SH-SY5Y (cell line): ENCODE measurements around the gene PARD6G.

Experiments used
- GATA2 ChIP-seq: IDR thresholded peaks from 2 replicates; pipeline ENCODE4 v1.6.1; 2011; ENCODE audit warnings: mild to moderate bottlenecking, low read depth, low read length
- GATA3 ChIP-seq: IDR thresholded peaks from 2 replicates; pipeline ENCODE4 v1.6.1; 2011; ENCODE audit warnings: low read depth, mild to moderate bottlenecking, low read length, moderate library complexity

The PARD6G gene

GRCh38 chr18:80229766-80230745 lies 17.3 kb downstream of the PARD6G start:
- TF ChIP-seq GATA3 = no peak
- TF ChIP-seq GATA2 = no peak

GRCh38 chr18:80229363-80229762 lies 18.0 kb downstream of the PARD6G start:
- TF ChIP-seq GATA3 = no peak
- TF ChIP-seq GATA2 = no peak

GRCh38 chr18:80228051-80228848 lies 19.1 kb downstream of the PARD6G start:
- TF ChIP-seq GATA3 = no peak

- no peak for TF ChIP-seq GATA2
- TF ChIP-seq GATA3 = no peak
These were observed 19.8 kb downstream of the PARD6G start for GRCh38 chr18:80227472-80227871.

- TF ChIP-seq GATA3 (no peak), GATA2 (no peak)
These were observed 21.6 kb downstream of the PARD6G start for GRCh38 chr18:80225685-80226084.

- no peak for TF ChIP-seq GATA2
- no peak for TF ChIP-seq GATA3
These were observed 23.6 kb downstream of the PARD6G start for GRCh38 chr18:80223581-80224148.

GRCh38 chr18:80218341-80219227 lies 28.7 kb downstream of the PARD6G start:
- TF ChIP-seq GATA3 (no peak), GATA2 (no peak)

- TF ChIP-seq GATA3 (no peak), GATA2 (no peak)
These were observed 34.1 kb downstream of the PARD6G start for GRCh38 chr18:80213182-80213581.

GRCh38 chr18:80210312-80211083 lies 36.8 kb downstream of the PARD6G start:
- TF ChIP-seq GATA2 = no peak
- no peak for TF ChIP-seq GATA3

- no peak for TF ChIP-seq GATA3
- no peak for TF ChIP-seq GATA2
These were observed 38.7 kb downstream of the PARD6G start for GRCh38 chr18:80208620-80209019.

- TF ChIP-seq GATA2 = no peak
- TF ChIP-seq GATA3 = no peak
These were observed 42.0 kb downstream of the PARD6G start for GRCh38 chr18:80205294-80205693.

- TF ChIP-seq GATA2 (no peak), GATA3 (no peak)
These were observed 43.2 kb downstream of the PARD6G start for GRCh38 chr18:80204142-80204541.

- TF ChIP-seq GATA3 (no peak), GATA2 (no peak)
These were observed 44.1 kb downstream of the PARD6G start for GRCh38 chr18:80203249-80203648.
